ENCODE data around the gene CZIB.
"Not testable (repeated sequence)": the region's sequence is repeated elsewhere in the genome, so short reads cannot be mapped to it uniquely, and the experiment has no call there.

CZIB gene

DNA sequence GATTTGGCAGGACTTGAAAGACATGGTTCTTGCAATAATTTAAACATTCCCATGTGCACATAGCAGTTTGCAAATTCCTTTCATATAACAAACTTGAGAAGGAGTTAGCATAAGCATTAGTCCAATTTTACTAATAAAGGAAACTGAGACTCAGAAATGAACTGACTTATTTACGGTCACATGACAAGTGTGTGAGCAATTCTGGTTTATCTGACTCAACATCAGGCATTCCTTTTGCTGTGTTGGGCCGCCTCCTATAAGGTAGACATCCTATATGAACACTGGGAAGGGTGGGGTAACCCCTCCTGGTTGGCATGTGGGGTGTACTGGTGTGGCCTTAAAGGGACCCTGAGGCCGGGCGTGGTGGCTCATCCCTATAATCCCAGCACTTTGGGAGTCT lies 32.3 kb downstream of the CZIB start:
- DNase-seq (ENCODE audit: low read depth): no peak

DNA sequence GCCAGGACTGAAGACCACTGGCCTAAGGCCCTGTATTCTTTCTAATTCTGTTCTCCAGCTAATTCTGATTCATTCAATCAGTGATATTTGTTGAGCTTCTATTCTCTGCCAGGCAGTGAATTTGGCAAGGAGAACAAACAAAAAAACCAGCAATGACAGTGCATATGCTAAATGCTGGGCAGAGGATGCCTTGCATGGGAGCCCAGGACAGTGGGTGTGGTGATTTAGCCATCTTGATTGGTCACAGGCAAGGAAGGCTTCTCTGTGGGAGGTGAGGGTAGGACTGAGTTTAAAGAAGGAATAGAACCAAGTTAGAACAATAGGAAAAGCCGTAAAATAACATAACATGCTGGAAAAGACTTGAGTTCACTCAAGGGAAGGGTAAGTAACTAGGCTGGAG lies 33.0 kb downstream of the CZIB start:
- no peak for DNase-seq (ENCODE audit: low read depth)

DNA sequence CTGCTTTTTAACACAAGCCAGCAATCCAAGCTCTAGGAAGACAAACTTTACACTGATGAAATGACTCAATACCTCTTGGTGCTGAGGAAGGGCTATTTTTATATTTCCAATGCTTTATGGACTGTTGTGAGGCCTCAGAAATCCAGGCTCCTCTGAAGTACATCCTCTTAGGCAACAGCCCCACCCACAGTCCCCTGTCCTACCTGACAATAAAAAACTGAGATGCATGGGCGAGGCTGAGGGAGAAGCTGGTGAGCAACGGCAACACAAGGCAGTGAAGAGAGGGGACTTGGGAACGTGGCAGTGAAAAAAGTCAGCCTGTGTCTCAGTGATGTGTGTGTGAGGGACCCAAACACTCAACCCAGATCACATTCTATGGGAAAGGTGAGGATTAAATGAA lies 33.9 kb downstream of the CZIB start:
- no peak for DNase-seq (ENCODE audit: low read depth)

DNA sequence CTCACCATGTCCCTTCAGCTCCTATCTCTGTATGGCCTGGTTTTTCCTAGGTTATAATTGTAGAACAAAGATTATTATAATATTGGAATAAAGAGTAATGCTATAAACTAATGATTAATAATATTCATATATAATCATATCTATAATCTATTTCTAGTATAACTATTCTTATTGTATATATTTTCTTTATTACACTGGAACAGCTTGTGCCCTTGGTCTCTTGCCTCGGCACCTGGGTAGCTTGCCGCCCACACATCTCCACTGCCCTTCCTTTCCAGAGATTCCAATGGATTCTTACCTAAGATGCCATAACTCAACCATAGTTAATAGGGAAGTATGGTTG lies 34.5 kb downstream of the CZIB start:
- DNase-seq (ENCODE audit: low read depth): not testable (repeated sequence)

DNA sequence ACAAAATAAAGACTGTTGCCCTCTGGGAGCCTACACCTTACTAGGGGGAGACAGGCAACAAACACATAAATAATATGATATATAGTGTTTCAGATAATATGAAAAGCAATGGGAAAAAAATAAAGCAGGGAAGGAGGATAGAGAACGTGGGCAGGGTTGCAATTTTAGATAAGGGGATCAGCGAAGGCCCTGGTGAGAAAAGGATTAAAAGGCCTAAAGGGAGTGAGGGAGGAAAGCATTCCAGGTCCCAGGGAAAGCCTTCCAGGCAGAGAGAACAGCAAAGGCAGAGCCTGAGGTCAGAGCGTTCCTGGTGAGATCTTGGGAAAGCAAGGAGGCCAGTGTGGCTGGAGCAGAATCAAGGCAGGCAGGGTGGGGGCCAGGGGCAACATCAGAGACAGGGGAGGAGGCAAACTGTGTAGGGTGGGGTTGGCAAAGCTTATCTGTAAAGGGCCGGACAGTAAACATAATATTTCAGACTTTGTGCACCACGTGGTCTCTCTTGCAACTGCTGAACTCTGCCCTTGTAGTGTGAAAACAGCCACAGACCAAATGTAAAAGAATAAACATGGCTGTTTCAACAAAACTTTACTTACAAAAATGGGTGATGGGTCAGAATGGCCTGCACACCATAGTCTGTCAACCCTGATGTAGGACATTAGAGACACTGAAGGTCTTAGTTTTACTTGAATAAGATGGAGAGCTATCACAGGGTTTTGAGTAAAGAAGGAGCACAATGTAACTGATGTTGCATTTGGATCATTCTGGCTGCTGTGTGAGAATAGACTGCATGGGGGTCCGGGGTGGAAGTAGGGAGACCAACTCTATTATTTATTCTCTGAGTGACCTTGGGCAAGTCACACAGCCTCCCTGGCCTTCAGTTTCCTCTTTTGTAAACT lies 37.1 kb downstream of the CZIB start:
- DNase-seq (ENCODE audit: low read depth): no peak

DNA sequence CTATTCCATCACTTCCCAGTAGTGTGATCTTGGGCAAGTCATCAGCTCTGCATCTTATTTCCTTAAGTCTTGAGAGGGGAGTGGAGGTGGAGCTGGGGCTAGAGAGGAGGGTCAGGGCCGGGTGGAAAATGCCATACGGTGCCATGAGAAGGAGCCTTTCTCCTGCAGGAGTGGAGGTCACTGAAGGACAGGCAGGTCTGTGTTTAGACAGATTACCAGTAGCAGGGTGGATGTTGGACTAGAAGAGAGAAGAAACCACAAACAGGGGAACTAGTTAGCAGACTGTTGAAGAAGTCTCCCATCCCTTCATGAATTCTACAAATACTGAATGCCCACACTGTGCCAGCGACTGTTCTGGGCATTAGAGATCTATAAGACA lies 37.7 kb downstream of the CZIB start:
- DNase-seq (ENCODE audit: low read depth): no peak

DNA sequence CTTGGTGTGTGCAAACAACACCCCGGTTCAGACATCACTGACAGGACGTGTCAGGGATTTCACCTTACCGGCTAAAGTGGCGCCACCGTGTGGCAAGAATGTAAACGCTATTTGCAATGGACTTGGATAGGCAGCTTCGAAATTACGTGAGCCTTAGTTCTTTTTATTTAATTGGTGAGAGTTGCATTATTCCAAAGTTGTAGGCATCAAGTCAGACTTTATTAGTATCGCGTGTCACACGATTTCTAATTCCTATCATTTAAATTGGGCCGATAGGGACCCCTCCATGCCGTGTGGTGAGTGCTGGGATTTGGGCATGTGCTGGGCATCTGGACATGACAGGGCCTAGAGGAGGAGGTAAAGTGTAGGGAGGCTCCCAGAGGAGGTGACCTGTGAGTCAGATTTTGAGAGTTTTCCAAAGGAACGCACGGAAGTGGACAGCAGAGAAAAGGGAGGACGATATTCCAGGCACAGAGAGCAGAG lies 38.3 kb downstream of the CZIB start:
- peak; percentile 73 for DNase-seq (ENCODE audit: low read depth)

DNA sequence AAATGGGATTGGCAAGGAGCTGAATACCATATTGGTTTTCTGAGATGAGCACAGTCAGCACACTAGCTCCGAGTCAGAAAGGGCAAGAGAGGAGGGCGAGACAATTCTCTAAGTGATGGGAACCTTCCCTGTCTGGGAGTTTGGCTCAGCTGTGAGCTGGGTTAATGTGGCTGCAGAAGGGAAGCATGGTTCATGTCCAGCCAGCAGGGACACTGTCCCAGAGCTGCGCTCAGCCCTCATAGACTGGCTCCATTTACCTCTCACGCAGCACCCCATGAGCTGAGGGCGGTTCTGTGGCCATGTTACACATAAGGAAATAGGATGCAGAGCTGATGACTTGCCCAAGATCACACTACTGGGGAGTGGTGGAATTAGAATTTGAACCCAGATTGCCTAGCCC lies 39.5 kb downstream of the CZIB start:
- no peak for DNase-seq (ENCODE audit: low read depth)

DNA sequence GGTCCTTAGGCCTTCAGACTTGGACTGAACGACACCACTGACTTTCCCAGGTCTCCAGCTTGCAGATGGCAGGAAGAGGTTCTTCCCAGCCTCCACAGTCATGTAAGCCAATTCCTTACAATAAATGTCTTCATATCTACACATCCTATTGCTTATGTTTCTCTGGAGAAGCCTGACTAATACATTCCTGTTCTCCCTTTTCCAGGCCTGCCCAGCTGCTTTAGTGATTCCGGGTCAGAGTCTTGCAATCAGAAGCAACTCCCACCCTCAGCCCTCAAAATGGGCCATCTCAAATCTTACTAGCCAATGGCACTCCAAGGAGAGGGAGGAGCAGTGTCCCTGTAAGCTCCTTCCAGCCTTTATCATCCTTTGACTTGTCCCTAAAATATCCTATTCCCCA lies 40.2 kb downstream of the CZIB start:
- no peak for DNase-seq (ENCODE audit: low read depth)

DNA sequence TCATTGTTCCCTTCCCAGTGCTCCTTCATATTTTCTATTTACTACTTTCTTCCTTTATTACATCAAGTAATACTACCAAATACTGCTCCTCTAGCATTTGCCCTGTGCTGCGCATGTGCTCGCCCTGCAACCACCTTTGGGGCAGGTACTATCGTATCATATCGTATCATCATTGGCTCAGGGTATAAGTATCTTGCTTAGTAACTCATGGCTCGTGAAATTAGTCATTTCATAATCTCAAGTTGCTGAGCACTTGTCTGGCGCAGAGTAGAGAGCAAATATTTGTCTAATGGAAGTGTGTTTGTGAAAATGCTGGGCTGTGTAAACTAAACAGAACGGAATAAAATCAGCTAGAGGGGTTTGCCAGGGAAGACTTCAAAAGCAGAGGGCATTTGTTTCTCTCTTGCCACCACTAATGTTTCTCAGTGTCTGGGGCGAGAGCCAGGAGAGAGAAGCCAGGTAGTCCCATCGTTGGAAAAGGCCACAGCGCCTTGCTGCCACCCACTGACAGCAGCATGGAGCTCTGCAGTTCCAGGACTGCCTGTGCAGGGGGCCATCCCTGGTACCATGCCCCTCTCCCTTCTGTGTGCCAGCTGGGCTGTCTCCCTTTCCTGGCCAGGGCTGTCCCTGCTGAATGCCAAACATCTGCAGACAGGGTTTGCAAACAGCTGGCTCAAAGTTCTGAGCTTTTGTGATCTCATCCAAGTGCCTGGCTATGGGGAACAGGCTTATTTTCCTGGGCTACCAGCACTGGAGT lies 43.8 kb downstream of the CZIB start:
- no peak for DNase-seq (ENCODE audit: low read depth)

DNA sequence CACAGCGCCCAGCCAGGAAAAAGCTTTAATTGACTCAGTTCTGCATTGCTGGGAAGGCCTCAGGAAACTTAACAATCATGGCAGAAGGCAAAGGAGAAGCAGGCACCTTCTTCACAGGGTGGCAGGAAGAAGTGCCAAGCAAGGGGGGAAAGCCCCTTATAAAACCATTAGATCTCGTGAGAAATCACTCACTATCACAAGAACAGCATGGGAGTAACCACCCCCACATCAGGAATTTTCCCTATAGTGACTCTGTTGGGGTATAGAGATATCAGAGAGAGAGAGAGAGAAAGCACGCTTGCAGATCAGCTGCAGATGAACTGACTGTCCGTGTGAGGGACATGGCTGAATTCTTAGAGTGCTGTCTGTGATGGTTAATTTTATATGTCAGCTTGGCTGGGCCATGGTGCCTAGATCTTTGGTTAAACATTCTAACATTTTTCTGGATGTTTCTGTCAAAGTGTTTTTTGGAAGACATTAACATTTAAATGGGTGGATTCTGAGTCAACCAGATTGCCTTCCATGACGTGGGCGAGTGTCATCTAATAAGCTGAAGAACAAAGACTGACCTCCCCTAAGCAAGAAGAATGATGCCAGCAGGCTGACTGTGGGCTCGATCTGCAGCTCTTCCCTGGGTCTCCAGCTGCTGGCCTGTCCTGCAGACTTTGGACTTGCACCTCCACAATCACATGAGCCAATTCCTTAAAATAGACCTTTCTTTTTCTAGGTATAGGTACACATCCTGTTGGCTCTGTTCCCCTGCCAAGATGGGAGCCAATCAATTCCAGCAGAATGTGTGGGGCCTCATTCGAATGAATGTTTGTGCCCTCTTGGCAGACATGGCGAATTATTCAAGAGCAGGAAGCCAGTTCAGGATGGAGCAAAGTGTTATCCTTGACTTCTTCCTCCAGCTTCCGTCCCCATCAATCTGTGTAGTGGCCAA lies 45.2 kb downstream of the CZIB start:
- DNase-seq (ENCODE audit: low read depth): no peak

DNA sequence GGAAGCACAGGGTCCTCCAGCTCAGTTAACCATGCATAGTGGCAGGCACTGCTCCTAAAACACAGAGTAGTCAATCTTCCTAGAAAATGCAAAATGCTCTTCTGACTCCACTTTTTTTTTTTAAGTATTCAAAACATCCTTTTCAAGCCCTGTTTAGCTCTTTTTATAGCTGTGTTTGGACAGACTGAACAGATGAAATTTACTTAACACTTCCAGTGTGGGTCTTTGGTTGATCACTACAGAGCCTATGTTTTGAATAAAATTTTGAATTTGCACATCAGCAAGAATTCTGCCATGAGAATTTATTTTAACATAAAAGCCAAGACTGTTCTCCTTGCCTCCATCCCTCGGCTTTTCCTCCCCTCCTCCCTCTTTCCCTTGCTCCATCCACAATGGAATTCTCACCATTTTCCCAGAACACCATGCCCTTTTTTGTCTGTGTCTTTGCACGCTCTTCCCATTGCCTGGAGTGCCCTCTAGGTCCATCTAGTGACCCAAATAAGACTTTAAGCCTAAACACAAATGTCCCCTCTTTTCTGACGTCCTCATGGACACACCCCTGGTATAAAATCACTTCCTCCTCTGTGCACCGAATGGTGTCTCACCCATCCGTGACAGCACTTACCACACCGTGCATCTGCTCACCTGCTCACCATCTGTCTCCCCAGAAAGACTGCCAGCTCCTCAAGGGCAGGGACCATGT lies 47.9 kb downstream of the CZIB start:
- DNase-seq (ENCODE audit: low read depth): no peak

DNA sequence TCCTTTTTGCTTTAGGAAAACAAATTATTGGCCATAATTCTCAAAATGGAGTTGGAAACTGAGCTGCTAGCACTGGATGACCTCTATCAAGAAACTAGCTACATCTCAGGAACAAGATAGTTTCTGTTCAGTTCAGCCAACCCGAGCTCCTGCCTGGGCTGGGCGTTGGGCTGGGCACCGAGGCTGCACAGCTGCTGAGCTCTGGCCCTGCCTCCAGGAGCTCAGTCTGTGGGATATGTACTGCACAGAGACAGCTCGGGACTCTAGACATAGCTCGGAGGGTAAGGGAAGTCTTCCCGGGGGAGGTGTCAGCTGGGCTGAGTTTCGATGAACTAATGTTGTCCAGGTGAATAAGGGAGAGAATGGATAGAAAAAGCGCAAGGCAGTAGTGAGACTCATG lies 53.5 kb downstream of the CZIB start:
- no peak for DNase-seq (ENCODE audit: low read depth)

DNA sequence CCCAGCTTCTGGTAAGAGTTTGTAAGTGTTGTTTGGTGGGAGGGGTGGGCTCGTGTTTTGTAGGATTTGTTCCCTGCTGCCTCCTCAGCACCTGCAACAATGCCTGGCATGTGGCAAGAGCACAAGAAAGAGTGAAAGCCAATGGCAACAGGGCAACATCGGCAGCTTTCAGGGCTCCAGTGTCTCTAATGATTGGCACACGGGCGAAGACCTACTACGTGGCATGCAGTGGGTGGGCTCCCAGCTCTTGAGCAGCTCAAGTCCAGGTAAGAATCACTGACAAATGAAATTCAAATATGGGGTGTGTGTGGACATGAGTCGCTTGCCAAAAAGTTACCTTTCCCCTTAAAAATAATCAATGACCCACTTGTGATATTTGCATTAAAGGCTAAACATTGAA lies 54.1 kb downstream of the CZIB start:
- no peak for DNase-seq (ENCODE audit: low read depth)

DNA sequence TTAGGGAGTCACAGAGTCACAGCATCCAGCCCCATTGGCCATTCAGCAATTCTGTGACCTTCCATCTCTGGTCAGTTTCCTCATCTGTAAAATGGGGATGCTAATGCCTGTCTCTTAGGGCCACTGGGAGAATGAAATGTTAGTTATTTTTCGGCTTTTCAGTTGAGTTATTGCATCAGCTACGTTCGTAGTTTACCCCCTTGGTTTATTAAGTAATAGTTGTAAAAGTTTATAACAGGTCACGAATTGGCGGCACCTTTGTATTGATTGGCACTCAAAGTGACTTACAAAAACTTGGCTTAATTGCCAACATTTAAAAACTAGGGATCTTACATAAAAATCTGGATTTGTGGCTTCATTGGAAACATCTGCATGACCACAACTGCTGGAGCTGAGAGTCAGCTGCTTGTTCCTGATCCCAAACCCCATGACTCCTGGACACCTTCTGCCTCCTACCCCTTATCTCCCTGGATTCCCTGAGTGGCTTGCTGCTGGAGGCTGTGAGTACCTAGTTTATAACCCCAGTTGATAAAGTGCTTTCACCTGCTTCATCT lies 54.9 kb downstream of the CZIB start:
- no peak for DNase-seq (ENCODE audit: low read depth)

Measured in stimulated activated CD8-positive, alpha-beta memory T cell treated with anti-CD3 and anti-CD28 coated beads, Interleukin-4, amount 100 ng/mL, for 24 hours (primary cell).